DOHH2 (cell line): ENCODE measurements around the gene CPNE9.

Experiments
- H3F3A ChIP-seq: fragments of 200-600 bp; sonication (generic), shearing (Covaris generic); 2 replicates; pipeline ENCODE4 v1.6.0; 2016; ENCODE audit warnings: antibody characterized with exemption, mild to moderate bottlenecking; ENCODE audit not compliant: control insufficient read depth, insufficient read depth
- H3K27ac ChIP-seq: fragments of 200-600 bp; sonication (generic); 2 replicates; pipeline ENCODE4 v1.5.1; 2014; ENCODE audit warnings: low read depth, mild to moderate bottlenecking, low read length, moderate library complexity
- H3K27me3 ChIP-seq: fragments of 200-600 bp; sonication (generic); 2 replicates; pipeline ENCODE4 v1.6.1; 2014; ENCODE audit warnings: mild to moderate bottlenecking, low read length, mixed read lengths; ENCODE audit not compliant: control insufficient read depth
- H3K36me3 ChIP-seq: fragments of 200-600 bp; sonication (generic); 2 replicates; pipeline ENCODE4 v1.6.1; 2014; ENCODE audit warnings: mild to moderate bottlenecking, low read length, moderate library complexity, mixed read lengths; ENCODE audit not compliant: control insufficient read depth
- H3K4me1 ChIP-seq: fragments of 200-600 bp; sonication (generic); 2 replicates; pipeline ENCODE4 v1.6.1; 2014; ENCODE audit warnings: mild to moderate bottlenecking, low read length, mixed read lengths; ENCODE audit not compliant: control insufficient read depth
- H3K4me2 ChIP-seq: fragments of 200-600 bp; sonication (generic); 2 replicates; pipeline ENCODE4 v1.6.0; 2014; ENCODE audit warnings: mild to moderate bottlenecking, low read length, moderate library complexity
- H3K4me3 ChIP-seq: fragments of 200-600 bp; sonication (generic); 2 replicates; pipeline ENCODE4 v1.5.1; 2014; ENCODE audit warnings: mild to moderate bottlenecking, low read length, mixed read lengths
- H3K79me2 ChIP-seq: fragments of 200-600 bp; sonication (generic); 2 replicates; pipeline ENCODE4 v1.6.1; 2014; ENCODE audit warnings: mild to moderate bottlenecking, low read length, mixed read lengths; ENCODE audit not compliant: control insufficient read depth
- H3K9me2 ChIP-seq: fragments of 200-600 bp; sonication (generic); replicated peaks from 2 replicates; pipeline ENCODE4 v1.6.1; 2014; ENCODE audit warnings: mild to moderate bottlenecking, low read length, mixed read lengths; ENCODE audit not compliant: control insufficient read depth
- H3K9me3 ChIP-seq: fragments of 200-600 bp; sonication (generic); 2 replicates; pipeline ENCODE4 v1.6.1; 2014; ENCODE audit warnings: antibody characterized with exemption, low read length, mixed read lengths; ENCODE audit not compliant: control insufficient read depth, insufficient read depth
- H4K20me1 ChIP-seq: fragments of 200-600 bp; sonication (generic); 2 replicates; pipeline ENCODE4 v1.6.0; 2014; ENCODE audit warnings: low read depth, mild to moderate bottlenecking, antibody characterized with exemption, low read length, moderate library complexity; ENCODE audit not compliant: control insufficient read depth, insufficient read depth
- CTCF ChIP-seq: fragments of 200-600 bp; sonication (generic); IDR thresholded peaks from one replicate; pipeline ENCODE4 v1.5.1; 2014; ENCODE audit warnings: antibody characterized with exemption, mild to moderate bottlenecking, low read depth, low read length; ENCODE audit not compliant: poor library complexity, severe bottlenecking
- EZH2phosphoT487 ChIP-seq: fragments of 200-600 bp; sonication (generic); IDR thresholded peaks from 2 replicates; pipeline ENCODE4 v1.6.1; 2017; ENCODE audit warnings: borderline replicate concordance, mild to moderate bottlenecking, antibody characterized with exemption, low read length, moderate library complexity, mixed read lengths

The CPNE9 gene

GRCh38 chr3:9675736-9676290 lies 27.8 kb upstream of the CPNE9 start:
- Histone ChIP-seq H3K27ac (no peak overlapping the region), H3K36me3 (peaks cover 91% of the 10 kb centered on the region), H3K4me2 (no peak overlapping the region), H3K4me1 (no peaks in the 10 kb centered on the region), H3K9me2 (no peaks in the 10 kb centered on the region), H3K27me3 (no peaks in the 10 kb centered on the region), H3K9me3 (no peaks in the 10 kb centered on the region), H4K20me1 (no peaks in the 10 kb centered on the region), H3K4me3 (no peak overlapping the region), H3F3A (no peaks in the 10 kb centered on the region), H3K79me2 (no peaks in the 10 kb centered on the region)
- TF ChIP-seq EZH2phosphoT487: no peak
- TF ChIP-seq CTCF: no peak

GRCh38 chr3:9676785-9677184 lies 26.8 kb upstream of the CPNE9 start:
- Histone ChIP-seq H3K36me3 (peaks cover 91% of the 10 kb centered on the region), H3K79me2 (no peaks in the 10 kb centered on the region), H4K20me1 (no peaks in the 10 kb centered on the region), H3K9me2 (no peaks in the 10 kb centered on the region), H3K27ac (no peak overlapping the region), H3K27me3 (no peaks in the 10 kb centered on the region), H3K4me2 (no peak overlapping the region), H3K4me1 (no peaks in the 10 kb centered on the region), H3F3A (no peaks in the 10 kb centered on the region), H3K4me3 (no peak overlapping the region), H3K9me3 (no peaks in the 10 kb centered on the region)
- no peak for TF ChIP-seq CTCF
- no peak for TF ChIP-seq EZH2phosphoT487

- Histone ChIP-seq H3K79me2 (no peaks in the 10 kb centered on the region), H3K27ac (no peak overlapping the region), H3K9me2 (no peaks in the 10 kb centered on the region), H3K4me1 (no peaks in the 10 kb centered on the region), H3K4me3 (no peak overlapping the region), H3F3A (no peaks in the 10 kb centered on the region), H3K9me3 (no peaks in the 10 kb centered on the region), H3K4me2 (no peak overlapping the region), H3K36me3 (peaks cover 89% of the 10 kb centered on the region), H3K27me3 (no peaks in the 10 kb centered on the region), H4K20me1 (no peaks in the 10 kb centered on the region)
- TF ChIP-seq EZH2phosphoT487 (no peak), CTCF (no peak)
Measured at GRCh38 chr3:9678493-9678892, 25.1 kb upstream of the CPNE9 start.
